PC-9 (cell line): ENCODE measurements around the gene KCNJ18.
"Not testable (repeated sequence)": the region's sequence is repeated elsewhere in the genome, so short reads cannot be mapped to it uniquely, and the experiment has no call there.

ENCODE experiments used
- EZH2 ChIP-seq: fragments of 200-600 bp; sonication (generic); IDR thresholded peaks from 2 replicates; pipeline ENCODE4 v1.8.0; 2017; ENCODE audit warnings: antibody characterized with exemption, low read depth
- TF ChIP-seq, protein P1 (sequence below): fragments of 200-600 bp; sonication (generic); conservative IDR thresholded peaks from 2 replicates; pipeline ENCODE4 v1.6.1; 2017; ENCODE audit warnings: mixed run types, antibody characterized with exemption, mild to moderate bottlenecking, moderate library complexity

DNA sequence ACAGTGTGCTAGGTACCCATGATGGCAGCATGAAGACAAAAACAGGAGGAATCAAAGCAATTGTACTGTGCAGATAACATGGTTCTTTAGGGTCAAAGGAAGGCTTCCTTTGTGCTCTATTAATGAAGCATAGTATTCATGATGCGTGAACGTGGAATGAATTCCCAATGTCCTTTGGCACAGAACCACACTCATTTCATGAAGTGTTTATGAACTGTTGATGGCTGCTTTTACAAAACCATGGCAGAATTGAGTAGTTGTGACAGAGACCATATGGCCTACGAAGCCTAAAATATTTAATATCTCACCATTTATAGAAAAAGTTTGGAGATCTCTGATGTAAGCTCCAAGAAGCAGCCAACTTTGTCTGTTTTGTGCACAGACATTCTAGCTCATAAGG is 22.4 kb downstream of the KCNJ18 start:
- TF ChIP-seq, protein P1, sequence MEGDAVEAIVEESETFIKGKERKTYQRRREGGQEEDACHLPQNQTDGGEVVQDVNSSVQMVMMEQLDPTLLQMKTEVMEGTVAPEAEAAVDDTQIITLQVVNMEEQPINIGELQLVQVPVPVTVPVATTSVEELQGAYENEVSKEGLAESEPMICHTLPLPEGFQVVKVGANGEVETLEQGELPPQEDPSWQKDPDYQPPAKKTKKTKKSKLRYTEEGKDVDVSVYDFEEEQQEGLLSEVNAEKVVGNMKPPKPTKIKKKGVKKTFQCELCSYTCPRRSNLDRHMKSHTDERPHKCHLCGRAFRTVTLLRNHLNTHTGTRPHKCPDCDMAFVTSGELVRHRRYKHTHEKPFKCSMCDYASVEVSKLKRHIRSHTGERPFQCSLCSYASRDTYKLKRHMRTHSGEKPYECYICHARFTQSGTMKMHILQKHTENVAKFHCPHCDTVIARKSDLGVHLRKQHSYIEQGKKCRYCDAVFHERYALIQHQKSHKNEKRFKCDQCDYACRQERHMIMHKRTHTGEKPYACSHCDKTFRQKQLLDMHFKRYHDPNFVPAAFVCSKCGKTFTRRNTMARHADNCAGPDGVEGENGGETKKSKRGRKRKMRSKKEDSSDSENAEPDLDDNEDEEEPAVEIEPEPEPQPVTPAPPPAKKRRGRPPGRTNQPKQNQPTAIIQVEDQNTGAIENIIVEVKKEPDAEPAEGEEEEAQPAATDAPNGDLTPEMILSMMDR: not testable (repeated sequence)
- TF ChIP-seq EZH2: not testable (repeated sequence)
